GM19035 (cell line): Measurements from ENCODE around the gene DIPK1B.

Experiments
- ATAC-seq: cut with Tn5 transposase; IDR thresholded peaks from one replicate; pipeline ENCODE4 v1.9.1; 2021; ENCODE audit not compliant: unreplicated experiment

The DIPK1B gene

GRCh38 chr9:136711751-136712689 is at the start of gene DIPK1B:
DIPK1B (plus strand) TSS chr9:136712572; CDS start chr9:136712666, 94 bp downstream.
- no peak for ATAC-seq

GRCh38 chr9:136662656-136663581 is 49.5 kb upstream of the DIPK1B start, which contains the start of gene EGFL7:
EGFL7 (plus strand) TSS chr9:136662916; CDS start chr9:136668283, 5,367 bp downstream.
- ATAC-seq, result no peak

DNA sequence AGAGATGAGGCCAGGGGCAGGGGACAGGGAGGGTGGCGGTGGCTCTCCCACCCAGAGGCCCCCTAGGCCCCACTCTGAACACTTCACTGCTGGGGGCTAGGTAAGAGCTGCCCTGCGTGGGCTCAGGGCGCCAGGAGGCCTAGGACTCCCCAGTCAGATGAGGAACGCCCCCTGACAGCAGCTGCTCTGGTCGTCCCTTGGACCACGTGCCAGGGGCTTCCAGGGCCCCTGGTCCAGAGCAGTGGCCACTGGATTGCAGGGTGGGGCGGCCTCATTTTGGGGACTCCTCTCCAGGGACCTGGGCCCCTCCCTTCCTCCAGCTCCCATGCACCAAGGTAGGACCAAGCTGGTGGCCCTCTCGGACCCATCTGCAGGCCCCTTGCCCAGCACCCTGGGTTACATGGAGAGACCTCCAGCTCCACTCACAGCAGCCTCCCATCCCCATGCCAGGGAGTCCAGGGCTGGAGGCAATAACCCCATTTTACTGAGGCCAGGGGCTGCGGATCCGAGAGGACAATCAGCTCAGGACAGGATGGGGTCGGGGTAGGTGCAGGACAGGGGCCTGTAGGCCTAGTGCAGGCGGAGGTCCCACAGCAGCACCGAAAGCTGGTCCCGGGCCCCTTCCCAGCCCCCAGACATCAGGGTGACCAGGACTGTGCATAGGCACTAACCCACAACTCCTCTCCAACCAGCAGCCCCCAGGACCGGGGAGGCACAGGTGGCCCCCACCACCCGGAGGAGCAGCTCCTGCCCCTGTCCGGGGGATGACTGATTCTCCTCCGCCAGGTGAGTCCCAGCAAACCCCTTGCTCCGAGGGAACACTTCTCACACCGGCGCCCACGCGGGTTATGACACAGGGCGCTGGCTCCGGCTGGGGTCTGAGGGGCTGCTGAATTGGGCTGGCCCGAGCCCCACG is 48.1 kb upstream of the DIPK1B start:
- no peak for ATAC-seq

GRCh38 chr9:136665111-136665703 is 47.2 kb upstream of the DIPK1B start:
- ATAC-seq, result no peak

DNA sequence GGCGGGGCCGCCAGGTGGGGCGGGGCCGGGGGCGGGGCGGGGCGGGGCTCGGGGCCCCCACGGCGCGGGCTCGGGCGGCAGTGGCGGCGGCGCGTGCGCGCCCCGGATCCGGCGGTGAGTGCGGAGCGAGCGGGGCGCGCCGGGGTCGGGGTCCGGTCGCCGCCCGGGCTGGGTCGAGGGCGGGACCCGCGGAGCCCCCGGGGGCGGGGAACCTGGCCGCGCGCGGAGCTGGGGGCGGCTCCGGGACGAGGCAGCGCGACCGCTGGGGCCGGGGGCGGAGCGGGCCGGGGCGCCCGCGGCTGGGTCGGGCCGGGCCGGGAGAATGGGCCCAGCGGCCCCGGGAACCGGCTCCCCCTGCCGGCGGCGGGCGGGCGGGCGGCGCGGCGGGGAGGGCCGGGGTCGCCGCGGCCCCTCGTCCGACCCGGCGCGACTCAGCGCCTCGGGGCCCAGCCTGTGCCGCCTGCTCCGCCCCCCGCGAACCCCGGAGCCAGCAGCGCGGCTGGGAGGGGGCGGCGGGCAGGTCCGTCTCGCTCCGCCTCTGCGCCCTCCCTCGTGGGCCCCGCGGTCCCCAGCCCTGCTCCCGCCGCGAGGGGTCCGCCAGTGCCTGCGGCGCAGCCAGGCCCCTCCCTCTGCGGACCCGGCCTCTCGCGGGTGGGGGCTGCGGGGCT is 46.5 kb upstream of the DIPK1B start:
- ATAC-seq, result no peak

GRCh38 chr9:136666372-136667213 is 45.8 kb upstream of the DIPK1B start:
- no peak for ATAC-seq

- no peak for ATAC-seq
Observed at GRCh38 chr9:136667214-136667939, 45.0 kb upstream of the DIPK1B start.

- no peak for ATAC-seq
Observed at GRCh38 chr9:136667940-136668760, 44.2 kb upstream of the DIPK1B start.

- no peak for ATAC-seq
Observed at GRCh38 chr9:136668983-136669790, 43.2 kb upstream of the DIPK1B start.

- ATAC-seq, result no peak
Observed at GRCh38 chr9:136669791-136670464, 42.4 kb upstream of the DIPK1B start.

DNA sequence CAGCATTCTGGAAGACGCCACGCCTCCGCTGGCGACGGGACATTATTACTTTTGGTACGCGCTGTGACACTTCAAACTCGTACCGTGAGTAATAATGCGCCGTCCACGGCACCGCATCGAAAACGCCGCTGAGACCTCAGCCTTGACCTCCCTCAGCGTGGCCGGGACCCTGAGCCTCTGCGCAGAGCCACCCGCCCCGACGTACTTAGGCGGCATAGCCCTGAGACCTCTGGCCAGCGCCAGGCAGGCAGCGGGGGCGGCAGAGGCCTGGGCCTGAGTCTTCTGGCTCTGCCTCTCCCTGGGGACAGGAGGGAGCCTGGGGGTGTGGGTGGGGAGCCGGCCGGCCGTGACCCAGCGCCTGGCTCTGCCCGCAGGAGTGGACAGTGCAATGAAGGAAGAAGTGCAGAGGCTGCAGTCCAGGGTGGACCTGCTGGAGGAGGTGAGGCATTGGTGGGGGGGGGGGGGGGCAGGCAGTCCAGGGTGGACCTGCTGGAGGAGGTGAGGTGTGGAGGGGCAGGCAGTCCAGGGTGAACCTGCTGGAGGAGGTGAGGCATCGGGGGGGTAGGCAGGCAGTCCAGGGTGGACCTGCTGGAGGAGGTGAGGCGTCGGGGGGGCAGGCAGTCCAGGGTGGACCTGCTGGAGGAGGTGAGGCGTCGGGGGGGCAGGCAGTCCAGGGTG is 41.7 kb upstream of the DIPK1B start:
- no peak for ATAC-seq

DNA sequence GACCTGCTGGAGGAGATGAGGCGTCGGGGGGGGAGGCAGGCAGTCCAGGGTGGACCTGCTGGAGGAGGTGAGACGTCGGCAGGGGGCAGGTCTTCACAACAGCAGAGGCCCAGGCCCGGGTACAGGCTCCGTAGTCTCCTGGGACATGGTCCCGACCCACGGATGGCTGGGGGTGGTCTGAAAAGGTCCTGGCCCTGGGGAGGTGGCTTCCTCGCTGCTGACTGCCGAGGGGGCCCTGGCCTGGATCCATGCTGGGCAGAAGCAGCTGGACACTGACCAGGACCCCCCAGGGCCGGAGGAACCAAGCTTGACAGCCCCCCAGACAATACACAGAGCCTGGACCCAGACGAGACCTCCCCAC is 41.1 kb upstream of the DIPK1B start:
- no peak for ATAC-seq

- no peak for ATAC-seq
Observed at GRCh38 chr9:136671646-136672430, 40.5 kb upstream of the DIPK1B start.

GRCh38 chr9:136672431-136673087 is 39.8 kb upstream of the DIPK1B start:
- ATAC-seq, result no peak
